Right lobe of liver (tissue), 4 donors: ENCODE data around the gene CLEC5A.

Experiments used
- CTCF ChIP-seq, 4 donors: fragments of 200-600 bp in 3 of 4; fragments of 450-650 bp in 1 of 4; IDR thresholded peaks; one replicate each; pipeline versions ENCODE4 v1.5.1 to v1.8.0; 2016 to 2022; ENCODE audit warnings: antibody characterized with exemption in 4 of 4, mild to moderate bottlenecking in 2 of 4
- POLR2A ChIP-seq: fragments of 450-650 bp; IDR thresholded peaks from one replicate; pipeline ENCODE4 v1.6.1; 2017; ENCODE audit warnings: antibody characterized with exemption, mild to moderate bottlenecking
- donor health status: DM: no; HTN: no; CAD: no.
- donor health status: DM: no; HTN: no; CAD: no.
- donor health status: DM: no; HTN: yes; CAD: no.

- no peak for TF ChIP-seq CTCF (IDR thresholded peaks at IDR 0.05)
- no peak for TF ChIP-seq POLR2A
Measured at GRCh38 chr7:141949451-141949850, 2.7 kb upstream of the CLEC5A start.
